Memory B cell (primary cell): ENCODE results near the gene PKD2.

ENCODE experiments used
- ATAC-seq: fragments of 150-1000 bp; cut with Tn5 transposase; 2 replicates; pipeline ENCODE4 v1.10.0; 2021; ENCODE audit warnings: low read depth, mild to moderate bottlenecking, moderate library complexity
- DNase-seq, 2 donors: peaks; one replicate each; pipeline ENCODE4 v3.0.0; 2022; ENCODE audit warnings: low spot score in 2 of 2
- H3K27ac Mint-ChIP-seq: one replicate; pipeline ENCODE4 v1.8.0; 2022; ENCODE audit warnings: mild to moderate bottlenecking, moderate library complexity, mixed read lengths
- H3K27me3 Mint-ChIP-seq: one replicate; pipeline ENCODE4 v1.8.0; 2022; ENCODE audit warnings: mixed read lengths
- H3K36me3 Mint-ChIP-seq: one replicate; pipeline ENCODE4 v1.8.0; 2022; ENCODE audit warnings: mild to moderate bottlenecking, mixed read lengths
- H3K4me1 Mint-ChIP-seq: one replicate; pipeline ENCODE4 v1.8.0; 2022; ENCODE audit warnings: mixed read lengths
- H3K4me3 Mint-ChIP-seq: one replicate; pipeline ENCODE4 v1.8.0; 2022; ENCODE audit warnings: mild to moderate bottlenecking, moderate library complexity, mixed read lengths
- H3K9me3 Mint-ChIP-seq: one replicate; pipeline ENCODE4 v1.8.0; 2022; ENCODE audit warnings: mixed read lengths

The PKD2 gene

DNA sequence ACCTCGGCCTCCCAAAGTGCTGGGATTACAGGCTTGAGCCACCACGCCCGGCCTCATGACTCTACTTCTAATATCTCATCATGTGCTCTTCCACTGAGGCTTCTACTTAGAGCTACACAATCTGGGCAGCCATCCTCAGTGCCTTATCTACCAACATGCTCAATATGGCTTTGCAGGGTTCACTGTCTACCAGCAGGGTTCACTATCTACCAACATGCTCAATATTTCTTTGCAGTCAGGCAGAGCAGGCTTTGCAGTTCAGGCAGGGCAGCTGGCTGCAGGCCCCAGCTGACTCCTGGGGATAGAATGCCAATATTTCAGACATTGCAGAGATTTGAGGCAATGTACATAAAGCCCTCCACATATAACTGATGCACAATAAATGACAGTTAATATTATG, 47.5 kb downstream of the PKD2 start:
- DNase-seq, result no peak
- ATAC-seq, result no peak
- Mint-ChIP-seq H3K27ac (no peak overlapping the region), H3K4me3 (no peak overlapping the region), H3K27me3 (no peaks in the 10 kb centered on the region), H3K36me3 (peaks cover 9% of the 10 kb centered on the region), H3K9me3 (no peaks in the 10 kb centered on the region), H3K4me1 (no peaks in the 10 kb centered on the region)

- H3K4me1 Mint-ChIP-seq, result no peaks in the 10 kb centered on the region
- peaks cover 7% of the 10 kb centered on the region for H3K36me3 Mint-ChIP-seq
- H3K9me3 Mint-ChIP-seq, result no peaks in the 10 kb centered on the region
- DNase-seq (no peak), ATAC-seq (no peak)
- H3K4me3 Mint-ChIP-seq, result no peak overlapping the region
- no peaks in the 10 kb centered on the region for H3K27me3 Mint-ChIP-seq
- H3K27ac Mint-ChIP-seq, result no peak overlapping the region
These were observed 50.9 kb downstream of the PKD2 start for GRCh38 chr4:88058295-88058694.

DNA sequence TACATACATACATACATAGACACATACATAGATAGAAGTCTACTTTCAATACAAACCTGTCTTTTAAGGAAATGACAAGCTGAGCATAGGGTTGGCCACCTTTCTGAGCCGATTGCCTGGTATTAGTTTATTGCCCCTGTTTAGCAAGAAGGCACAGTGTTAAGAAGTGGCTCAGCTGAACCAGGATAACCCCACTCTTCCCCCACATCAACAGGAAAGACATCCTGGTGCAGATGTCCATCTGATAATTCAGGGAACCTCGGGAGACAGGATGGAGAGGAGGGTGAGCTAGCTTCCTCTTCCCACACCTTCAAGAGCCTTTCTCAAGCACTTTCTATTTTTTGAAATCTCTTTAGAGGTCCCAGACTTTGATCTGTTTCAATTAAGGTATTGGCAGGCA, 52.3 kb downstream of the PKD2 start:
- H3K27ac Mint-ChIP-seq, result no peak overlapping the region
- H3K4me3 Mint-ChIP-seq, result no peak overlapping the region
- H3K4me1 Mint-ChIP-seq, result no peaks in the 10 kb centered on the region
- no peaks in the 10 kb centered on the region for H3K9me3 Mint-ChIP-seq
- peaks cover 7% of the 10 kb centered on the region for H3K36me3 Mint-ChIP-seq
- H3K27me3 Mint-ChIP-seq, result no peaks in the 10 kb centered on the region
- ATAC-seq (no peak), DNase-seq (no peak)

- Mint-ChIP-seq H3K4me3 (no peak overlapping the region), H3K36me3 (peaks cover 5% of the 10 kb centered on the region), H3K4me1 (no peaks in the 10 kb centered on the region), H3K27me3 (no peaks in the 10 kb centered on the region), H3K27ac (no peak overlapping the region), H3K9me3 (no peaks in the 10 kb centered on the region)
- no peak for DNase-seq
- no peak for ATAC-seq
These were observed 53.0 kb downstream of the PKD2 start for GRCh38 chr4:88060431-88060830.

DNA sequence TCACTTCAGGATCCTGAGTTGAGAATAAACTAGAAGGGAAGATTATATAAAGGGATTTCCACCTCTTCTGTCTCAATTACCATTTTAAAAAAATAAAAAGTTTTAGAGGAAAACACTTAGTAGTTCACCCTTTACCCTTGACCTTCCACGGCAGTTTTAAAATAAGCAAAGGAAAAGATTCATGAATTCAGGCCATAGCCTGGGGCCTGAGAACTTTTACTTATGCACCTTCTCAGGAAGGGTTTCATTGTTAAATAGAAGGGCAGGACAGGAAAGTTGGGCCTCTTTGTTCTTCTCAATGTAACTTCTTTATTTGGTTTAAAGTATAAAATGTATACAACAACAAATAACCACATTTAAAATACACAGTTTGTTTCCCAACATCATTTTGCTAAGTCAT, 54.9 kb downstream of the PKD2 start:
- Mint-ChIP-seq H3K27ac (no peak overlapping the region), H3K4me1 (no peaks in the 10 kb centered on the region), H3K9me3 (no peaks in the 10 kb centered on the region), H3K36me3 (peaks cover 8% of the 10 kb centered on the region), H3K4me3 (no peak overlapping the region), H3K27me3 (no peaks in the 10 kb centered on the region)
- DNase-seq (no peak), ATAC-seq (no peak)

- H3K9me3 Mint-ChIP-seq, result no peaks in the 10 kb centered on the region
- peaks cover 13% of the 10 kb centered on the region for H3K36me3 Mint-ChIP-seq
- DNase-seq, result no peak
- no peak overlapping the region for H3K4me3 Mint-ChIP-seq
- no peak overlapping the region for H3K27ac Mint-ChIP-seq
- ATAC-seq, result no peak
- no peaks in the 10 kb centered on the region for H3K4me1 Mint-ChIP-seq
- no peaks in the 10 kb centered on the region for H3K27me3 Mint-ChIP-seq
These were observed 55.4 kb downstream of the PKD2 start for GRCh38 chr4:88062843-88063242.

DNA sequence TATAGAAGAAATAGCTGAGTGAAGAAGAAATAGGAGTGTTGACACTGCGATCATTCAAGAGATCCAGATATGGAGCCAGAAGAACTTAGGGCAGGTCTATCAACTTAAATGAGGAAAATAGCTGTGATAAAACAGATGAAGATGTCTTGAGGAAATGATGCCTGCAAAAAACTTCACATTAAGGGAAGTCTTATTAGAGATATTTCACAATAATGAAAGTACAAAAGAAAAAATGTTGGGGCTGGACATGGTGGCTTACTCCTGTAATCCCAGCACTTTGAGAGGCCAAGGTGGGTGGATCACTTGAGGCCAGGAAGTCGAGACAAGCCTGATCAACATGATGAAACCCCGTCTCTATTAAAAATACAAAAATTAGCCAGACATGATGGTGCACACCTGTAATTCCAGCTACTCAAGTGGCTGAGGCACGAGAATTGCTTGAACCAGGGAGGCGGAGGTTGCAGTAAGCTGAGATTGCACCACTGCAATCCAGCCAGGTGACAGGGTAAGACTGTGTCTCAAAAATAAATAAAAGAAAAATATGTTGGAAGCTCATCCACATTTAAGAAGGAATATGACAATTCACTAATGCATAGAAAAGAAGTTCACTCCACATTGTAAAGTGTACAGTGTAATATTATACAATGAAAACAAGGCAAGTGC, 56.3 kb downstream of the PKD2 start:
- DNase-seq, result no peak
- no peak for ATAC-seq
- H3K27ac Mint-ChIP-seq, result no peak overlapping the region
- H3K9me3 Mint-ChIP-seq, result no peaks in the 10 kb centered on the region
- peaks cover 18% of the 10 kb centered on the region for H3K36me3 Mint-ChIP-seq
- no peak overlapping the region for H3K4me3 Mint-ChIP-seq
- no peaks in the 10 kb centered on the region for H3K4me1 Mint-ChIP-seq
- no peaks in the 10 kb centered on the region for H3K27me3 Mint-ChIP-seq

- Mint-ChIP-seq H3K27me3 (no peaks in the 10 kb centered on the region), H3K4me1 (no peaks in the 10 kb centered on the region)
These were observed 57.0 kb downstream of the PKD2 start for GRCh38 chr4:88064410-88064809.

DNA sequence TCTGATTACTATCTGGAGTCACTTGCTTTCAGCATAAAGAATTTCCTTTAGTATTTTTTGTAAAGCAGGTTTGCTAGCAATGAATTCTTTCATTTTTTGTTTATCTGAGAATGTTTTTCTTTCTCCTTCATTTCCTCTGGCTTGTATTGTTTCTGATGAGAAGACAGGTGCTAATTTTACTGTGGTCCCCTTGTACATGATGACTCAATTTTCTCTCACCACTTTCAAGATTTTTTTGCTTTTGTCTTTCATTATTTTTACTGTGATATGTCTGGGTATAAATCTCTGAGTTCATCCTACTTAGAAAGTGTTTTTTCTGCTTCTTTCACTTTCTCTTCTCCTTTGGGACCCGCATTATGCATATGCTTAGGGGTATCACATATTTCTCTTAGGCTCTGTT, 62.6 kb downstream of the PKD2 start:
- H3K36me3 Mint-ChIP-seq, result peaks cover 43% of the 10 kb centered on the region
- peaks cover 8% of the 10 kb centered on the region for H3K9me3 Mint-ChIP-seq
- no peak for ATAC-seq
- H3K4me1 Mint-ChIP-seq, result no peaks in the 10 kb centered on the region
- DNase-seq, result no peak
- no peak overlapping the region for H3K4me3 Mint-ChIP-seq
- no peak overlapping the region for H3K27ac Mint-ChIP-seq
- H3K27me3 Mint-ChIP-seq, result no peaks in the 10 kb centered on the region

More at GRCh38 chr4:88064410-88064809, 57.0 kb downstream of the PKD2 start:
- ATAC-seq, result no peak
- no peaks in the 10 kb centered on the region for H3K9me3 Mint-ChIP-seq
- H3K4me3 Mint-ChIP-seq, result no peak overlapping the region
- peaks cover 20% of the 10 kb centered on the region for H3K36me3 Mint-ChIP-seq
- DNase-seq, result no peak
- H3K27ac Mint-ChIP-seq, result no peak overlapping the region

DNA sequence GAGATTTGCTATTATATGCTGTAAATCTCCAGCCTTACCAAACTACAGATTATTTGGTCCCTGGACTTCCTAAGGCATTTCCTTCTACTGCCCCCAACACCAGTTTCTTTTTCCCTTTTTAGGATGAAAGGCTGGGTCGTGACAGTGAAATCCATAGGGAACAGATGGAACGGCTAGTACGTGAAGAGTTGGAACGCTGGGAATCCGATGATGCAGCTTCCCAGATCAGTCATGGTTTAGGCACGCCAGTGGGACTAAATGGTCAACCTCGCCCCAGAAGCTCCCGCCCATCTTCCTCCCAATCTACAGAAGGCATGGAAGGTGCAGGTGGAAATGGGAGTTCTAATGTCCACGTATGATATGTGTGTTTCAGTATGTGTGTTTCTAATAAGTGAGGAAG, 67.9 kb downstream of the PKD2 start:
- no peak overlapping the region for H3K27ac Mint-ChIP-seq

GRCh38 chr4:88077911-88078524, 70.6 kb downstream of the PKD2 start:
- Mint-ChIP-seq H3K4me1 (no peaks in the 10 kb centered on the region), H3K9me3 (no peaks in the 10 kb centered on the region), H3K4me3 (no peak overlapping the region), H3K27ac (no peak overlapping the region), H3K27me3 (no peaks in the 10 kb centered on the region), H3K36me3 (peaks cover 2% of the 10 kb centered on the region)
- no peak for ATAC-seq
- no peak for DNase-seq

More for the DNA sequence above, 67.9 kb downstream of the PKD2 start:
- Mint-ChIP-seq H3K36me3 (peaks cover 18% of the 10 kb centered on the region), H3K9me3 (peaks cover 7% of the 10 kb centered on the region), H3K4me3 (no peak overlapping the region), H3K4me1 (no peaks in the 10 kb centered on the region), H3K27me3 (no peaks in the 10 kb centered on the region)
- ATAC-seq (no peak), DNase-seq (no peak)

DNA sequence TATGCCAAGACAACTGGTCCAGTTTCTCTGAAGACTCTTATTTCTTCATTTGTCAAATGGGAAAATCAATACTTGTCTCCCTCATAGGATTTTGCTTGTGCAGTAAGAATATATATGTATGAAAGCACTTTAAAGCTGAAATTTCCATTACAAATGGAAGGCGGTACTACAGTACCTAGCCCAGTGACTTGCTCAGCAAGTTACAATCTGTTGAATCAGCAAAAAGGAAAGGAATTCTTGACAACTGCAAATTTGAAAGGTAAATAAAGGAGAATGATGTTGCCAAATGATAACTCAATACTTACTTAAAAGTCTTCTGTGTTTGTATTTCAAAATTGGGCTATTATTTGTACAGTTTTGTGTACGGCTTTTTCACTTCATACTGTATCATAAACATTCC, 71.1 kb downstream of the PKD2 start:
- Mint-ChIP-seq H3K4me1 (no peaks in the 10 kb centered on the region), H3K27me3 (no peaks in the 10 kb centered on the region), H3K9me3 (no peaks in the 10 kb centered on the region), H3K36me3 (peaks cover 2% of the 10 kb centered on the region), H3K4me3 (no peak overlapping the region), H3K27ac (no peak overlapping the region)
- ATAC-seq (no peak), DNase-seq (no peak)

GRCh38 chr4:88080626-88081025, 73.2 kb downstream of the PKD2 start:
- Mint-ChIP-seq H3K27me3 (no peaks in the 10 kb centered on the region), H3K4me1 (no peaks in the 10 kb centered on the region), H3K36me3 (no peaks in the 10 kb centered on the region), H3K27ac (no peak overlapping the region), H3K4me3 (no peak overlapping the region), H3K9me3 (no peaks in the 10 kb centered on the region)
- DNase-seq, result no peak
- no peak for ATAC-seq

DNA sequence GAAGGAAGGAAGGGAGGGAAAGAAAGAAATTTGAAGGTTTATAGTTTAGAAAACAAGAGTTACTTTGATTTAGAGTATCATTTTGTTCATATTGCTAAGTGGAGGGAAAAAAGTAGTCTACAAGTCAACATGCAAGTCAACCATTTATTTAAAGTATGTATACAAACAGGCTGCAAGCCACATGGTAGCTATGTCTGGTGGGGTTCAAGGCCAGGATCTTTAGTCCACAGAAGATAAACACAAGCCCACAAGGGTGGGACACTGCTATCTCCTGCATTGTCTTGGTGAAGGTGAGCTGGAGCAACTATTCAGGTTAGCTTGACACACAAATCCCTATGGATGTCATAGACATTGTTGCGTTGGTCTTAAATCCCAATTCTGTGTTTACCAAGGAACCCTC, 79.6 kb downstream of the PKD2 start:
- ATAC-seq (no peak), DNase-seq (no peak)
- Mint-ChIP-seq H3K4me3 (no peak overlapping the region), H3K27me3 (peaks cover 8% of the 10 kb centered on the region), H3K4me1 (no peaks in the 10 kb centered on the region), H3K9me3 (no peaks in the 10 kb centered on the region), H3K27ac (no peak overlapping the region), H3K36me3 (no peaks in the 10 kb centered on the region)

- no peaks in the 10 kb centered on the region for H3K4me1 Mint-ChIP-seq
These were observed 83.5 kb downstream of the PKD2 start for GRCh38 chr4:88090898-88091297.

More at GRCh38 chr4:88090898-88091297, 83.5 kb downstream of the PKD2 start:
- DNase-seq (no peak), ATAC-seq (no peak)
- Mint-ChIP-seq H3K4me3 (no peak overlapping the region), H3K27ac (no peak overlapping the region), H3K27me3 (peaks cover 12% of the 10 kb centered on the region), H3K36me3 (no peaks in the 10 kb centered on the region), H3K9me3 (no peaks in the 10 kb centered on the region)
